Mucosa of descending colon (tissue), 3 donors: Measurements from ENCODE around the gene PCBP1. TPM values are rescaled to one million over a fixed set of nuclear protein-coding genes. Genes with fewer than 3 reads are reported as not detected.

ENCODE experiments used
- ATAC-seq: fragments of 200-7000 bp; cut with Tn5 transposase; one replicate; pipeline ENCODE4 v1.9.1; 2020; ENCODE audit warnings: mild to moderate bottlenecking, moderate library complexity
- DNase-seq, 3 donors: peaks; one replicate each; pipeline ENCODE4 v3.0.0-alpha.2; 2020
- H3K36me3 ChIP-seq: fragments of 200-600 bp; one replicate; pipeline ENCODE4 v1.8.0; 2021; ENCODE audit warnings: low read depth, mild to moderate bottlenecking
- H3K4me1 ChIP-seq: fragments of 200-600 bp; one replicate; pipeline ENCODE4 v1.8.0; 2021; ENCODE audit warnings: low read depth, mild to moderate bottlenecking
- H3K4me3 ChIP-seq: fragments of 200-600 bp; one replicate; pipeline ENCODE4 v1.8.0; 2021; ENCODE audit warnings: mild to moderate bottlenecking
- H3K9me3 ChIP-seq: fragments of 200-600 bp; one replicate; pipeline ENCODE4 v1.8.0; 2021; ENCODE audit warnings: mild to moderate bottlenecking
- intact Hi-C, 2 donors: fragments of 100-400 bp; cut with DNase I in 1 of 2; cut with micrococcal nuclease in 1 of 2; formaldehyde crosslinking; loops; one replicate each; pipeline versions ENCODE4 v1.11.0 to v1.11.1; 2022; cut with DNase I, micrococcal nuclease
- total RNA-seq, 3 donors: library from RNA; stranded (reverse); fragmentation: NEBNext Ultra II Directional in 2 of 3; extraction: Animal tissue kit (Norgen Biotek cat#: 25700) in 2 of 3; gene quantifications; one replicate each; pipeline versions ENCODE4 v1.2.1 to v1.2.4, GENCODE V29; 2021 to 2023
- TF ChIP-seq, protein P1 (sequence below): fragments of 200-600 bp; IDR thresholded peaks from one replicate; pipeline ENCODE4 v1.8.0; 2022; ENCODE audit warnings: antibody characterized with exemption, mild to moderate bottlenecking
- donor health status: DM: no; HTN: no; CAD: no; lungs with moderate emphysema.
- donor health status: DM: no; HTN: no; CAD: no.
- donor health status: DM: no; HTN: yes; CAD: no.

Gene PCBP1
- total RNA-seq, 3 donors from 2014 or later = 243 to 383 (median 266) TPM

DNA sequence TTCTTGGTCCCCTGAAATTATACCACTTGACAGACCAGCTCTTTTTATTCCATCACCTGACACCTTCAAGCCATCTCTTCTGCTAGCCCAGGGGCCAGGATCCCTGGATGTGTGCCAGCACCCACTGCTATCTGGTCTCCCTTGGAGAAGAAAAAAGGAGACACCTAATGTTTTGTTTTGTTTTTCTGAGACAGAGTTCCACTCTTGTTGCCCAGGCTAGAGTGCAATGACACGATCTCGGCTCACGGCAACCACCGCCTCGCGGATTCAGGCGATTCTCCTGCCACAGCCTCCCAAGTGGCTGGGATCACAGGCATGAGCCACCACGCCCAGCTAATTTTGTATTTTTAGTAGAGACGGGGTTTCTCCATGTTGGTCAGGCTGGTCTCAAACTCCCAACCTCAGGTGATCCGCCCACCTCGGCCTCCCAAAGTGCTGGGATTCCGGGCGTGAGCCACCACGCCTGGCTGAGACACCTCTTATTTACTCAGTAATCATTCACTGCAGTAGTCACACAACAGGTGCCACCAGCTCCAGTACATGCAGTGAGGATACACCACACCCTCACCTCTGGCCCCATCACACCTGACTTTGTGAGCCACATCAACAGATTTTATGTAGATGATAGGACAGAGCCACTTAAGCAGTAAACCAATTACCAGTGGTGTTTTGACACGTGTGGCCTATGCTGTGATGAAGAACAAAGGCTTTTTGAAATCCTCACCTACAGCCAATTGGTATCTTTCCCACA lies 42.8 kb upstream of the PCBP1 start:
- intact Hi-C loops = no loop called here
- H3K4me1 ChIP-seq = no peaks in the 10 kb centered on the region
- TF ChIP-seq, protein P1, sequence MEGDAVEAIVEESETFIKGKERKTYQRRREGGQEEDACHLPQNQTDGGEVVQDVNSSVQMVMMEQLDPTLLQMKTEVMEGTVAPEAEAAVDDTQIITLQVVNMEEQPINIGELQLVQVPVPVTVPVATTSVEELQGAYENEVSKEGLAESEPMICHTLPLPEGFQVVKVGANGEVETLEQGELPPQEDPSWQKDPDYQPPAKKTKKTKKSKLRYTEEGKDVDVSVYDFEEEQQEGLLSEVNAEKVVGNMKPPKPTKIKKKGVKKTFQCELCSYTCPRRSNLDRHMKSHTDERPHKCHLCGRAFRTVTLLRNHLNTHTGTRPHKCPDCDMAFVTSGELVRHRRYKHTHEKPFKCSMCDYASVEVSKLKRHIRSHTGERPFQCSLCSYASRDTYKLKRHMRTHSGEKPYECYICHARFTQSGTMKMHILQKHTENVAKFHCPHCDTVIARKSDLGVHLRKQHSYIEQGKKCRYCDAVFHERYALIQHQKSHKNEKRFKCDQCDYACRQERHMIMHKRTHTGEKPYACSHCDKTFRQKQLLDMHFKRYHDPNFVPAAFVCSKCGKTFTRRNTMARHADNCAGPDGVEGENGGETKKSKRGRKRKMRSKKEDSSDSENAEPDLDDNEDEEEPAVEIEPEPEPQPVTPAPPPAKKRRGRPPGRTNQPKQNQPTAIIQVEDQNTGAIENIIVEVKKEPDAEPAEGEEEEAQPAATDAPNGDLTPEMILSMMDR = no peak
- H3K4me3 ChIP-seq = no peak overlapping the region
- ATAC-seq = peak; percentile 98
- peak; percentile 67 to 79 (median 69) for DNase-seq
- no peaks in the 10 kb centered on the region for H3K36me3 ChIP-seq
- H3K9me3 ChIP-seq = no peaks in the 10 kb centered on the region

DNA sequence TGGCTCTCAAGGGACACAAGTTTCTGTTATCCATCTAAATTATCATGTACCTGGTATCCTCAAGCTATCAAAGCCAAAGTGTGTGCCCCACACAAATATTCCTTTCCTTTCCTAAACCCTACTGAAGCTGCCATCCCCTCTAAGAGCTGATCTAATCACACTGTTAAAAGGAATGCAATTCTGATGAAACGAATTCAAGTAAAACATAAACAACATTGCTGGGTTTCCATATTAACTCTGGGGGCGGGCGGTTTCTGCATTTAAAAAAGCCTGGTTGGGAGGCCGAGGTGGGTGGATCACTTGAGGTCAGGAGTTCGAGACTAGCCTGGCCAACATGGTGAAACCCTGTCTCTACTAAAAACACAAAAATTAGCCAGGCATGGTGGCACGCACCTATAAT lies 41.9 kb upstream of the PCBP1 start:
- TF ChIP-seq, protein P1 = no peak
- Histone ChIP-seq H3K4me3 (no peak overlapping the region), H3K36me3 (no peaks in the 10 kb centered on the region), H3K4me1 (no peaks in the 10 kb centered on the region), H3K9me3 (no peaks in the 10 kb centered on the region)
- intact Hi-C loops = no loop called here
- DNase-seq = no peak
- no peak for ATAC-seq

DNA sequence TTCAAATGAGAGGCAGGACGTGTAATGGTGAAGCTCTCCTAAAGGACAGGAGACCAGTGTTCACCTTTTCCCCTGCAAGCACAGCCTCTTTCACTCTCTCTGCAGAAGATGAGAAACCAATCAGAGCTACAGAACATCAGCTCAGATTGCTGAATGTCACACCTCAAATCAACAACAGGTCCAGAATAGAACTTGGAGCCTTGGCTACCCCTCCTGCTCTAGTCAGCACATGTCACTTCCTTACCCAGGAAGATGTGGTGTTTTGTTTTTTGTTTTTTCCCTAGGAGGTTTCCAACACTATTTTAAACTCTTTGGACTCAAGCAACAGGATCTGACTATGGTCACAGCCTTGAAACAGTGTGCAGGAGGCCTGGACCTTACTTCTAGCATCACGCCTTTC lies 41.3 kb upstream of the PCBP1 start:
- intact Hi-C loops = no loop called here
- no peaks in the 10 kb centered on the region for H3K4me1 ChIP-seq
- ATAC-seq (no peak), DNase-seq (no peak)
- TF ChIP-seq, protein P1 = no peak
- no peaks in the 10 kb centered on the region for H3K9me3 ChIP-seq
- H3K4me3 ChIP-seq = no peak overlapping the region
- no peaks in the 10 kb centered on the region for H3K36me3 ChIP-seq

DNA sequence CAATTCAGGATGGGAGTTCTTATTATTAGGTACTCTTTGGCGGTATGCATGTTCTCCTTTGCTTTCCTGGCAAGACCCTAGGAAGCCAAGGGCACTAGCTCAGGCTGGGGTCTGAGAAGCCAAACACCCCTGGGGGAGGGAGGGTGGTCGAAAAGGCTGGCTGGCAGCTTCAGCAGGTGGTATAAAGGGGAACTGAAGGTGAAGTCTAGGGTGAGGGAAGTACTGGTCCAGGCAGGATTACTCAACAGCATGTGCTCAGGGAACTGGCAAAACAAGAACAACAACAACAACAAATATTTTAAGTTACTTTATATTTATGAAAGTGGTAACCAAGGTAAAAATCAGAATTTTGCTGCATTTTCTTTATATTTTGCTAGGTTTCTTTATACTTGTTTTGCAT lies 40.7 kb upstream of the PCBP1 start:
- no peaks in the 10 kb centered on the region for H3K4me1 ChIP-seq
- ATAC-seq = no peak
- H3K9me3 ChIP-seq = no peaks in the 10 kb centered on the region
- TF ChIP-seq, protein P1 = no peak
- intact Hi-C loops = no loop called here
- no peaks in the 10 kb centered on the region for H3K36me3 ChIP-seq
- no peak overlapping the region for H3K4me3 ChIP-seq
- no peak for DNase-seq

DNA sequence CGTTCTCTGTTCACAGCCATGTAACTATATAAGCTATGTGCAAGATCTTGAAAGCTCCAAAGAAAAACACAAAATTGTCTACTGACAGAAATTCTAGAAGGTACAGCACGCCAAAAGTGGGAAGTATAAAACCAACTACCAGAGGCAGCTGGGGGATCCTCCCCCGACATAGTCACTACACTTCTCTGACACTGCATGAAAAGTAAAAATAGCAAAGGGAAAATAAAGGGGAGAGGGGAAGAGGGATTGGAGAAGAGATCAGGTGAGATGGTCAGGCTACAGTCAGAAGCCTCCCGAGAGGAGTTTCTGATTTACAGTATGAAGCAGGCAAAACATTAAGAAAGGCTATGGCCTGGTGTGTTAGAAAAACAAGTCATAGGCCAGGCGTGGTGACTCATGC lies 39.8 kb upstream of the PCBP1 start:
- no peaks in the 10 kb centered on the region for H3K9me3 ChIP-seq
- TF ChIP-seq, protein P1 = no peak
- intact Hi-C loops = no loop called here
- no peak for ATAC-seq
- DNase-seq = no peak
- no peaks in the 10 kb centered on the region for H3K4me1 ChIP-seq
- H3K36me3 ChIP-seq = no peaks in the 10 kb centered on the region
- H3K4me3 ChIP-seq = no peak overlapping the region
